Naive thymus-derived CD4-positive, alpha-beta T cell (primary cell): ENCODE data around the gene DUS2. TPM values are rescaled to one million over a fixed set of nuclear protein-coding genes. Genes with fewer than 3 reads are reported as not detected.
"Not testable (repeated sequence)": the region's sequence is repeated elsewhere in the genome, so short reads cannot be mapped to it uniquely, and the experiment has no call there.

Experiments
- ATAC-seq: fragments of 150-1000 bp; cut with Tn5 transposase; 2 replicates; pipeline ENCODE4 v1.10.0; 2021; ENCODE audit warnings: mild to moderate bottlenecking, moderate library complexity
- CTCF ChIA-PET: fragments of 350-600 bp; sonication (Branson Sonifier 250); formaldehyde crosslinking; loops from one replicate; lab custom pipeline; 2021; ENCODE audit warnings: antibody characterized with exemption; lab: Charles Lee
- POLR2A ChIA-PET: fragments of 350-600 bp; sonication (Branson Sonifier 250); formaldehyde crosslinking; loops from one replicate; lab custom pipeline; 2021; ENCODE audit warnings: antibody characterized with exemption, inconsistent platforms; lab: Charles Lee
- DNase-seq, 9 donors: peaks; one replicate each; pipeline versions ENCODE4 v3.0.0 to v3.0.0-alpha.2; 2020 to 2022; ENCODE audit warnings: mixed read lengths in 1 of 9
- H3K27ac ChIP-seq: one replicate; pipeline ENCODE4 v1.7.0; 2013; ENCODE audit warnings: mild to moderate bottlenecking, low read depth, low read length, moderate library complexity
- H3K27me3 ChIP-seq, 2 donors: one replicate each; pipeline ENCODE4 v1.7.0; 2013; ENCODE audit warnings: low read length in 2 of 2, mild to moderate bottlenecking in 2 of 2, moderate library complexity in 2 of 2; ENCODE audit not compliant: control insufficient read depth in 2 of 2, insufficient read depth in 2 of 2
- H3K36me3 ChIP-seq, 3 experiments: 1 replicate in 2 of 3; 2 replicates in 1 of 3; pipeline ENCODE4 v1.7.0; 2013; ENCODE audit warnings: low read length in 3 of 3, mild to moderate bottlenecking in 3 of 3, moderate library complexity in 1 of 3; ENCODE audit not compliant: insufficient read depth in 3 of 3, control insufficient read depth in 2 of 3
- H3K4me1 ChIP-seq, 2 donors: one replicate each; pipeline ENCODE4 v1.7.0; 2013; ENCODE audit warnings: low read length in 2 of 2, mild to moderate bottlenecking in 2 of 2, moderate library complexity in 1 of 2; ENCODE audit not compliant: control insufficient read depth in 2 of 2, insufficient read depth in 2 of 2
- H3K4me3 ChIP-seq: 2 replicates; pipeline ENCODE4 v1.7.0; 2013; ENCODE audit warnings: mild to moderate bottlenecking, low read length
- H3K9me3 ChIP-seq, 3 experiments: 1 replicate in 2 of 3; 2 replicates in 1 of 3; pipeline ENCODE4 v1.7.0; 2013; ENCODE audit warnings: low read length in 3 of 3; ENCODE audit not compliant: control insufficient read depth in 2 of 3
- H3K27ac Mint-ChIP-seq, 9 donors: one replicate each; pipeline ENCODE4 v1.8.0; 2020 to 2022; ENCODE audit warnings: mixed read lengths in 9 of 9, mild to moderate bottlenecking in 8 of 9, moderate library complexity in 5 of 9, inconsistent platforms in 2 of 9
- H3K27me3 Mint-ChIP-seq, 5 donors: one replicate each; pipeline ENCODE4 v1.8.0; 2021 to 2022; ENCODE audit warnings: mixed read lengths in 5 of 5, mild to moderate bottlenecking in 1 of 5
- H3K36me3 Mint-ChIP-seq, 5 donors: one replicate each; pipeline ENCODE4 v1.8.0; 2020 to 2022; ENCODE audit warnings: mixed read lengths in 5 of 5, mild to moderate bottlenecking in 3 of 5, inconsistent platforms in 1 of 5
- H3K4me1 Mint-ChIP-seq, 7 donors: one replicate each; pipeline ENCODE4 v1.8.0; 2020 to 2022; ENCODE audit warnings: mixed read lengths in 7 of 7, mild to moderate bottlenecking in 3 of 7, inconsistent platforms in 1 of 7
- H3K4me3 Mint-ChIP-seq, 10 donors: one replicate each; pipeline ENCODE4 v1.8.0; 2020 to 2022; ENCODE audit warnings: mild to moderate bottlenecking in 10 of 10, mixed read lengths in 10 of 10, moderate library complexity in 6 of 10, inconsistent platforms in 2 of 10
- H3K9me3 Mint-ChIP-seq, 11 donors: one replicate each; pipeline ENCODE4 v1.8.0; 2020 to 2022; ENCODE audit warnings: mixed read lengths in 11 of 11, mild to moderate bottlenecking in 4 of 11, inconsistent platforms in 1 of 11, moderate library complexity in 1 of 11
- intact Hi-C, 2 donors: fragments of 100-400 bp; cut with micrococcal nuclease; formaldehyde crosslinking; loops; one replicate each; pipeline ENCODE4 v1.15.1; 2023
- polyA plus RNA-seq, 2 donors: library from polyadenylated mRNA; unstranded; fragments of 300-500 nt; fragmentation: Illumina TruSeq; gene quantifications; one replicate each; pipeline ENCODE4 v1.2.3, GENCODE V29; 2021
- total RNA-seq, 6 experiments: library from RNA in 5 of 6; stranded (reverse) in 5 of 6; gene quantifications; 1 replicate in 5 of 6; 2 replicates in 1 of 6; pipeline ENCODE4 v1.2.3 and lab custom pipeline; 2021 to 2026

DUS2 gene
- total and polyA plus RNA-seq, 7 experiments from 2014 or later, result 8.7 to 25.9 (median 15.3) TPM

DNA sequence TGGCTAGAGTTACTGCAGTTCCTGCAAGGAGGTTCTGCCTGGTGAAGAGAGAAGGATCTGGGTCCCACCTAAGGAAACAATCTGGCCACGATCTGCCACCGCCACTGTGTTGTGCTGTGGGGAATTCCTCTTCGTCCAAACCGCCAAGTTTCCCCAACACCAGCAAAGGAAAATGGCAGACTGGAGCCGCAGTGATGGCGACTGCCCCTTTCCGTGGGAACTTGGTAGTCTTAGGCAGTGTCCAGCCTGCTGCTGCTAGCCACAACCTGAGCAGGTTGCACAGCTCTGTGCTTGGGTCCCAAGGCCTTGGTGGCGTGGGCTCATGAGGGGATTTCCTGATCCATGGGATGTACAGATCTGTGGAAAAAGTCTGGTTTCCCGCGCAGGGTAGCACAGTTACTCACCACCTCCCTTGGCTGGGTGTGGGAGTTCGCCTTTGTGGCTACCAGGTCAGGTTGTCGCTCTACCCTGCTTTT, 90.7 kb downstream of the DUS2 start:
- Histone ChIP-seq H3K27ac (no peak overlapping the region), H3K4me1 (peaks cover 30 to 50% of the 10 kb centered on the region in 2 donors), H3K9me3 (peaks cover 0 to 4% (median 0%) of the 10 kb centered on the region in 3 experiments), H3K4me3 (no peak overlapping the region), H3K36me3 (no peaks in the 10 kb centered on the region), H3K27me3 (no peaks in the 10 kb centered on the region)
- H3K27me3 Mint-ChIP-seq, result no peaks in the 10 kb centered on the region
- CTCF ChIA-PET, result no interaction called here
- peaks cover 23 to 41% (median 34%) of the 10 kb centered on the region in 5 donors for H3K36me3 Mint-ChIP-seq
- H3K4me3 Mint-ChIP-seq, result peak overlapping the region in 4 of 10 donors; percentile 19 to 54 (median 52)
- no peak for ATAC-seq
- H3K27ac Mint-ChIP-seq, result peak overlapping the region in 4 of 9 donors; percentile 18 to 80 (median 42)
- intact Hi-C loops, result no loop called here
- POLR2A ChIA-PET, result no interaction called here
- peaks cover 0 to 36% (median 23%) of the 10 kb centered on the region in 11 donors for H3K9me3 Mint-ChIP-seq
- no peak for DNase-seq
- peaks cover 51 to 94% (median 85%) of the 10 kb centered on the region in 7 donors for H3K4me1 Mint-ChIP-seq

- intact Hi-C loops, H3K9me3 ChIP-seq, DNase-seq, H3K4me3 ChIP-seq, H3K27me3 ChIP-seq, ATAC-seq, H3K36me3 ChIP-seq, H3K27ac ChIP-seq, H3K27me3 Mint-ChIP-seq: not testable (repeated sequence)
- peaks cover 36 to 50% of the 10 kb centered on the region in 2 donors for H3K4me1 ChIP-seq
- Mint-ChIP-seq H3K4me1 (peaks cover 48 to 94% (median 85%) of the 10 kb centered on the region in 7 donors), H3K4me3 (peak overlapping the region in 4 of 10 donors; percentile 19 to 52 (median 36)), H3K9me3 (peaks cover 0 to 24% (median 11%) of the 10 kb centered on the region in 11 donors), H3K27ac (peak overlapping the region in 7 of 9 donors; percentile 24 to 74 (median 49)), H3K36me3 (peaks cover 16 to 30% (median 24%) of the 10 kb centered on the region in 5 donors)
- ChIA-PET POLR2A (interaction anchor here (0.7 kb wide), 1 partner anchor 35 kb away, joined by 5 read pairs; no protein-coding TSS in a partner anchor), CTCF (interaction anchor here (0.7 to 1.2 kb wide), 3 partner anchors 19 to 44 kb away, joined by 4 read pairs; no protein-coding TSS in a partner anchor)
Observed at GRCh38 chr16:68114939-68115338, 91.9 kb downstream of the DUS2 start.

GRCh38 chr16:68115851-68116250, 92.8 kb downstream of the DUS2 start:
- Histone ChIP-seq H3K27ac (no peak overlapping the region), H3K36me3 (no peaks in the 10 kb centered on the region), H3K9me3 (no peaks in the 10 kb centered on the region), H3K4me1 (peaks cover 36 to 50% of the 10 kb centered on the region in 2 donors), H3K27me3 (no peaks in the 10 kb centered on the region), H3K4me3 (no peak overlapping the region)
- POLR2A ChIA-PET, result no interaction called here
- Mint-ChIP-seq H3K27me3 (no peaks in the 10 kb centered on the region), H3K4me1 (peaks cover 47 to 98% (median 85%) of the 10 kb centered on the region in 7 donors), H3K27ac (peak overlapping the region in 5 of 9 donors; percentile 30 to 56 (median 49)), H3K9me3 (peaks cover 0 to 18% (median 7%) of the 10 kb centered on the region in 11 donors), H3K36me3 (peaks cover 11 to 25% (median 20%) of the 10 kb centered on the region in 5 donors), H3K4me3 (peak overlapping the region in 5 of 10 donors; percentile 2 to 59 (median 45))
- CTCF ChIA-PET, result interaction anchor here (0.6 to 1.7 kb wide), 2 partner anchors 113 to 1791 kb away, joined by 3 to 4 read pairs; no protein-coding TSS in a partner anchor
- DNase-seq (no peak), ATAC-seq (no peak)
- intact Hi-C loops, result loop anchor here (1.0 to 2.0 kb wide), 6 partner anchors 15 to 113 kb away; partner anchors contain the start of gene NFATC3 (in 1 of the 2)

- POLR2A ChIA-PET, result no interaction called here
Observed at GRCh38 chr16:68116256-68116867, 93.3 kb downstream of the DUS2 start.

GRCh38 chr16:68117884-68118283, 94.8 kb downstream of the DUS2 start:
- no peak for ATAC-seq

More at GRCh38 chr16:68116256-68116867, 93.3 kb downstream of the DUS2 start:
- ATAC-seq (peak; percentile 73), DNase-seq (peak in 7 of 9 donors; percentile 11 to 38 (median 19))
- Histone ChIP-seq H3K4me3 (no peak overlapping the region), H3K9me3 (no peaks in the 10 kb centered on the region), H3K27ac (peak overlapping the region; percentile 11), H3K36me3 (no peaks in the 10 kb centered on the region), H3K4me1 (peaks cover 36 to 50% of the 10 kb centered on the region in 2 donors), H3K27me3 (no peaks in the 10 kb centered on the region)
- Mint-ChIP-seq H3K27ac (peak overlapping the region in 6 of 9 donors; percentile 28 to 77 (median 57)), H3K4me3 (peak overlapping the region in 7 of 10 donors; percentile 3 to 60 (median 52)), H3K36me3 (peaks cover 6 to 20% (median 15%) of the 10 kb centered on the region in 5 donors), H3K4me1 (peaks cover 48 to 97% (median 82%) of the 10 kb centered on the region in 7 donors), H3K27me3 (no peaks in the 10 kb centered on the region), H3K9me3 (peaks cover 0 to 13% (median 3%) of the 10 kb centered on the region in 11 donors)
- CTCF ChIA-PET, result interaction anchor here (0.6 to 4.4 kb wide), 4 partner anchors 23 to 1790 kb away, joined by 3 to 18 read pairs (median 4); no protein-coding TSS in a partner anchor
- intact Hi-C loops, result loop anchor here (1.0 to 2.0 kb wide), 6 partner anchors 14 to 113 kb away; partner anchors contain the start of gene NFATC3 (in 1 of the 2)

GRCh38 chr16:68118954-68119353, 95.9 kb downstream of the DUS2 start:
- H3K36me3 ChIP-seq, H3K27me3 ChIP-seq, H3K4me3 ChIP-seq, H3K9me3 Mint-ChIP-seq, H3K27me3 Mint-ChIP-seq, H3K9me3 ChIP-seq, intact Hi-C loops, DNase-seq, H3K27ac ChIP-seq: not testable (repeated sequence)
- Mint-ChIP-seq H3K27ac (peak overlapping the region in 8 of 9 donors; percentile 1 to 88 (median 61)), H3K4me3 (peak overlapping the region in 7 of 10 donors; percentile 0 to 50 (median 20)), H3K36me3 (peaks cover 3 to 13% (median 6%) of the 10 kb centered on the region in 5 donors), H3K4me1 (peaks cover 52 to 94% (median 81%) of the 10 kb centered on the region in 7 donors)
- ChIA-PET POLR2A (interaction anchor here (0.8 to 0.9 kb wide), 2 partner anchors 24 to 44 kb away, joined by 3 read pairs; no protein-coding TSS in a partner anchor), CTCF (interaction anchor here (4.4 kb wide), 1 partner anchor 26 kb away, joined by 18 read pairs; no protein-coding TSS in a partner anchor)
- peak; percentile 31 for ATAC-seq
- peaks cover 33 to 34% of the 10 kb centered on the region in 2 donors for H3K4me1 ChIP-seq

More at GRCh38 chr16:68117884-68118283, 94.8 kb downstream of the DUS2 start:
- Histone ChIP-seq H3K4me3 (no peak overlapping the region), H3K27ac (no peak overlapping the region), H3K9me3 (no peaks in the 10 kb centered on the region), H3K4me1 (peaks cover 41 to 44% of the 10 kb centered on the region in 2 donors), H3K27me3 (no peaks in the 10 kb centered on the region), H3K36me3 (no peaks in the 10 kb centered on the region)
- H3K4me3 Mint-ChIP-seq, result peak overlapping the region in 8 of 10 donors; percentile 18 to 69 (median 42)
- ChIA-PET CTCF (interaction anchor here (4.4 kb wide), 1 partner anchor 25 kb away, joined by 18 read pairs; no protein-coding TSS in a partner anchor), POLR2A (interaction anchor here (1.8 kb wide), 1 partner anchor 27 kb away, joined by 5 read pairs; no protein-coding TSS in a partner anchor)
- H3K27ac Mint-ChIP-seq, result peak overlapping the region; percentile 10 to 77 (median 39)
- H3K27me3 Mint-ChIP-seq, result no peaks in the 10 kb centered on the region
- DNase-seq, result no peak
- H3K9me3 Mint-ChIP-seq, result peaks cover 0 to 3% (median 0%) of the 10 kb centered on the region in 11 donors
- peaks cover 3 to 16% (median 9%) of the 10 kb centered on the region in 5 donors for H3K36me3 Mint-ChIP-seq
- peaks cover 53 to 98% (median 85%) of the 10 kb centered on the region in 7 donors for H3K4me1 Mint-ChIP-seq
- intact Hi-C loops, result loop anchor here (2.0 kb wide), 2 partner anchors 13 to 23 kb away; no protein-coding TSS in a partner anchor
